Loucy (cell line): ENCODE results near the gene FLII.

Experiments
- EZH2phosphoT487 ChIP-seq: fragments of 200-600 bp; IDR thresholded peaks from 2 replicates; pipeline ENCODE4 v1.6.1; 2018; ENCODE audit warnings: antibody characterized with exemption, mild to moderate bottlenecking, moderate library complexity, borderline replicate concordance
- TF ChIP-seq, protein P1 (sequence below): fragments of 200-600 bp; sonication (generic); conservative IDR thresholded peaks from 2 replicates; pipeline ENCODE4 v1.5.1; 2014; ENCODE audit warnings: mild to moderate bottlenecking, antibody characterized with exemption, low read length

DNA sequence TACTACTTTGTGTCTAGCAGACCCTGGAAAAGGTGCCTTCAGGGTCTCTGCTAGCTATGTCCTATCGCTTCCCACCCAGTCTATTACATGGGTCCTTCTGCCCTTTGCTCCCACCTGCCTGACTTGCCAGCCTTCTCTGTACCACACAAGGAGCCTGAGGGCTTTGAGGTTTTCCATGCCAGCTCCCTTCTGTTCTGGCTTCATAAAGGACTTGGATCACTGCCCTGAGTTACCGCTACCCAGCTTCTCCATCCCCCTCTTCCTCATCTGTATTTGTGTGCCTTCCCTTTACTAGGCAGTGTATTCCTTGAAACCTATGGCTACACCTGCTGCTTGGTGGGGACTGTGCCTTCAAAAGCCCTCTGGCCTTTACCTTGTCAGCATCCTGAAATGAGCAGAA, 52.7 kb downstream of the FLII start:
- TF ChIP-seq, protein P1, sequence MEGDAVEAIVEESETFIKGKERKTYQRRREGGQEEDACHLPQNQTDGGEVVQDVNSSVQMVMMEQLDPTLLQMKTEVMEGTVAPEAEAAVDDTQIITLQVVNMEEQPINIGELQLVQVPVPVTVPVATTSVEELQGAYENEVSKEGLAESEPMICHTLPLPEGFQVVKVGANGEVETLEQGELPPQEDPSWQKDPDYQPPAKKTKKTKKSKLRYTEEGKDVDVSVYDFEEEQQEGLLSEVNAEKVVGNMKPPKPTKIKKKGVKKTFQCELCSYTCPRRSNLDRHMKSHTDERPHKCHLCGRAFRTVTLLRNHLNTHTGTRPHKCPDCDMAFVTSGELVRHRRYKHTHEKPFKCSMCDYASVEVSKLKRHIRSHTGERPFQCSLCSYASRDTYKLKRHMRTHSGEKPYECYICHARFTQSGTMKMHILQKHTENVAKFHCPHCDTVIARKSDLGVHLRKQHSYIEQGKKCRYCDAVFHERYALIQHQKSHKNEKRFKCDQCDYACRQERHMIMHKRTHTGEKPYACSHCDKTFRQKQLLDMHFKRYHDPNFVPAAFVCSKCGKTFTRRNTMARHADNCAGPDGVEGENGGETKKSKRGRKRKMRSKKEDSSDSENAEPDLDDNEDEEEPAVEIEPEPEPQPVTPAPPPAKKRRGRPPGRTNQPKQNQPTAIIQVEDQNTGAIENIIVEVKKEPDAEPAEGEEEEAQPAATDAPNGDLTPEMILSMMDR = no peak
- no peak for TF ChIP-seq EZH2phosphoT487
